Panc1 (cell line): ENCODE results near the gene GBF1.
"Not testable (repeated sequence)": the region's sequence is repeated elsewhere in the genome, so short reads cannot be mapped to it uniquely, and the experiment has no call there.

Experiments
- POLR2AphosphoS5 ChIP-seq: IDR thresholded peaks from 2 replicates; pipeline ENCODE4 v1.6.1; 2012; ENCODE audit warnings: mild to moderate bottlenecking, low read depth, low read length, moderate library complexity
- SIN3A ChIP-seq: IDR thresholded peaks from 2 replicates; pipeline ENCODE4 v1.6.1; 2012; ENCODE audit warnings: low read depth, mild to moderate bottlenecking, low read length, moderate library complexity, borderline replicate concordance; ENCODE audit not compliant: insufficient read depth
- TF ChIP-seq, protein P1 (sequence below): fragments of 450-650 bp; IDR thresholded peaks from 2 replicates; pipeline ENCODE4 v1.5.1; 2017; ENCODE audit warnings: mild to moderate bottlenecking

DNA sequence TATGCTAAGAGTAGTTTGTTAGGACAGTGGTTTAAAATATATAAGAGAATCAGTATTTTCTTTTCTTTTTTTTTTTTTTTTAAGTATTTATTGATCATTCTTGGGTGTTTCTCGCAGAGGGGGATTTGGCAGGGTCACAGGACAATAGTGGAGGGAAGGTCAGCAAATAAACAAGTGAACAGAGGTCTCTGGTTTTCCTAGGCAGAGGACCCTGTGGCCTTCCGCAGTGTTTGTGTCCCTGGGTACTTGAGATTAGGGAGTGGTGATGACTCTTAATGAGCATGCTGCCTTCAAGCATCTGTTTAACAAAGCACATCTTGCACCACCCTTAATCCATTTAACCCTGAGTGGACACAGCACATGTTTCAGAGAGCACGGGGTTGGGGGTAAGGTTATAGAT is 55.6 kb downstream of the GBF1 start:
- TF ChIP-seq, protein P1, sequence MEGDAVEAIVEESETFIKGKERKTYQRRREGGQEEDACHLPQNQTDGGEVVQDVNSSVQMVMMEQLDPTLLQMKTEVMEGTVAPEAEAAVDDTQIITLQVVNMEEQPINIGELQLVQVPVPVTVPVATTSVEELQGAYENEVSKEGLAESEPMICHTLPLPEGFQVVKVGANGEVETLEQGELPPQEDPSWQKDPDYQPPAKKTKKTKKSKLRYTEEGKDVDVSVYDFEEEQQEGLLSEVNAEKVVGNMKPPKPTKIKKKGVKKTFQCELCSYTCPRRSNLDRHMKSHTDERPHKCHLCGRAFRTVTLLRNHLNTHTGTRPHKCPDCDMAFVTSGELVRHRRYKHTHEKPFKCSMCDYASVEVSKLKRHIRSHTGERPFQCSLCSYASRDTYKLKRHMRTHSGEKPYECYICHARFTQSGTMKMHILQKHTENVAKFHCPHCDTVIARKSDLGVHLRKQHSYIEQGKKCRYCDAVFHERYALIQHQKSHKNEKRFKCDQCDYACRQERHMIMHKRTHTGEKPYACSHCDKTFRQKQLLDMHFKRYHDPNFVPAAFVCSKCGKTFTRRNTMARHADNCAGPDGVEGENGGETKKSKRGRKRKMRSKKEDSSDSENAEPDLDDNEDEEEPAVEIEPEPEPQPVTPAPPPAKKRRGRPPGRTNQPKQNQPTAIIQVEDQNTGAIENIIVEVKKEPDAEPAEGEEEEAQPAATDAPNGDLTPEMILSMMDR, result not testable (repeated sequence)
- TF ChIP-seq POLR2AphosphoS5, SIN3A: not testable (repeated sequence)
